Adipocyte (in vitro differentiated cells): Measurements from ENCODE around the gene PDE4D.

Experiments
- DNase-seq: peaks from one replicate; pipeline ENCODE4 v3.0.0-alpha.2; 2015; ENCODE audit warnings: low read depth
- H3K27me3 ChIP-seq: replicated peaks from 2 replicates; pipeline ENCODE4 v1.7.0; 2013; ENCODE audit warnings: mild to moderate bottlenecking, low read length, moderate library complexity; ENCODE audit not compliant: control insufficient read depth, insufficient read depth
- H3K36me3 ChIP-seq: 2 replicates; pipeline ENCODE4 v1.7.0; 2013; ENCODE audit warnings: low read length, mild to moderate bottlenecking, moderate library complexity; ENCODE audit not compliant: control insufficient read depth, insufficient read depth, severe bottlenecking
- H3K4me1 ChIP-seq: 2 replicates; pipeline ENCODE4 v1.7.0; 2013; ENCODE audit warnings: mild to moderate bottlenecking, low read length, moderate library complexity; ENCODE audit not compliant: control insufficient read depth, insufficient read depth
- H3K4me3 ChIP-seq: 2 replicates; pipeline ENCODE4 v1.7.0; 2013; ENCODE audit warnings: mild to moderate bottlenecking, low read length, moderate library complexity
- H3K9ac ChIP-seq: 2 replicates; pipeline ENCODE4 v1.7.0; 2013; ENCODE audit warnings: mild to moderate bottlenecking, low read length, moderate library complexity
- H3K9me3 ChIP-seq: 2 replicates; pipeline ENCODE4 v1.7.0; 2013; ENCODE audit warnings: mild to moderate bottlenecking, low read length, moderate library complexity; ENCODE audit not compliant: control insufficient read depth

Gene PDE4D

DNA sequence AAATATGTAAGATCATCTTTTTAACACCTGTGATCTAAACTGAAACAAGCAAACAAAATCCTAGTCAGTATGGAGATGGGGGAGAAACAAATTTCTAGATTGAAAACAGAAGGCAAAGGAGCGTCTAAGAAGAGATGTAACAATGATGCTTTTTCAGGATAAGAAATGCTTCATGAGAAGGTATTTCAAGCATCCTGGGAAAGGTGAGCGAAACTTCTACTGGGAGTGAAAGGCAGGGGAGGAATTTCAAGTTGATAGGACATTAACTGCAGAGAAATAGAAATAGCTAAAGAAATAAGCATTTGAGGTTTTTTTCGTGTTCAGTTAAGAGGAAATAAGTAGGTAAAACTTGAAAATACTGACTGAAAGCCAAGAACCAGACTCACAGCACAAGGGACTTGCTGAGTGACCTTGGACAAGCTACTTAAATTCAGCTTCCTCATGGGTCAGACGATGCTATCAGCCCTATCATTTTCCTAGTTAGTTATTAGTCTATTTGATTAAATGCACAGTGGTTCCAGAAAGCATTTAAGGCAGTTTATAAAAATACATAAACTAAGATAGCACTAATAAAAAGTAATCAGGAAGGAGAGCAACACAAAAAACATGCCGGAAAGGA, 406.3 kb downstream of the PDE4D start:
- no peak overlapping the region for H3K4me3 ChIP-seq
- H3K9me3 ChIP-seq, result no peaks in the 10 kb centered on the region
- peaks cover 14% of the 10 kb centered on the region for H3K4me1 ChIP-seq
- H3K9ac ChIP-seq, result no peak overlapping the region
- H3K27me3 ChIP-seq, result peaks cover 7% of the 10 kb centered on the region
- H3K36me3 ChIP-seq, result no peaks in the 10 kb centered on the region
- DNase-seq, result no peak

- DNase-seq, result no peak
- Histone ChIP-seq H3K9me3 (no peaks in the 10 kb centered on the region), H3K9ac (no peak overlapping the region), H3K4me1 (peaks cover 14% of the 10 kb centered on the region), H3K4me3 (no peak overlapping the region), H3K36me3 (no peaks in the 10 kb centered on the region), H3K27me3 (peaks cover 7% of the 10 kb centered on the region)
Measured at GRCh38 chr5:59486508-59486907, 407.0 kb downstream of the PDE4D start.

DNA sequence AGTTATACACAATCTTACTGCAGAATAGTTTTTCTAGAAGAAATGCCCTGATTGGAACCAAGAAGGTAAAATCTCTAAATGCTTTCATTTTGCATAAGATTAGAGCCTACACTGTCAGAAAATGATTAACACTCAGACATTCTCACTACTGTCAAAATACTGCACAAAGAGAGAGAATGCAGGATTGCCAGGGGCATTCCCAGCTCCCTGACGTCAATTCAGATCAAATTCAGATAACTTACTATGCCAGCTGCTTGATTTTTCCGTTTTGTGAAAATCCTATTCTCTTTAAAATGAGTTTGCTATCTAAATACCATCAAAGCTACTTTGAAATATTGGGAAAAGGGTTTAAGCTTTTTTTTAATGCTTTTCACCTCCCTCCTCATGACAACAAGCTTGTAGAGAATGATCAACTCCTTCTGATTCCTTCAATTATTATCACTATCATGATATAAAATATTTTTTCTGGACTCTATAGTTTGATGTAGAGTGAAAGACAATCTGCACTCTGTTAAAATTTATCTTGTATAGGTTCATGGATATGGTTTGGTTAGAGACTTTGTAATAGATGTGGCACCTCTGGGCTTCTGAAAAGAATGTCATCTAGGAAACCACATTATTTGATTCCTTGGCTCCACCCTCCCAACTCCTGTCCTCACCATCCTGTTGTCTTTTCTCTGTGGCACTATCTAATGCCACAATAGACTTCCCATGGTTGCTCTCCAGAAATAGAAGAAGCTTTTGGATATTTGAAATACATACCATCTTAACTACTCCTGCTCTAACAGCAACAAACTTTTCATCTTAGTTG, 407.7 kb downstream of the PDE4D start:
- Histone ChIP-seq H3K9ac (no peak overlapping the region), H3K27me3 (peaks cover 7% of the 10 kb centered on the region), H3K4me1 (peaks cover 14% of the 10 kb centered on the region), H3K9me3 (no peaks in the 10 kb centered on the region), H3K36me3 (no peaks in the 10 kb centered on the region), H3K4me3 (no peak overlapping the region)
- DNase-seq, result peak; percentile 36

DNA sequence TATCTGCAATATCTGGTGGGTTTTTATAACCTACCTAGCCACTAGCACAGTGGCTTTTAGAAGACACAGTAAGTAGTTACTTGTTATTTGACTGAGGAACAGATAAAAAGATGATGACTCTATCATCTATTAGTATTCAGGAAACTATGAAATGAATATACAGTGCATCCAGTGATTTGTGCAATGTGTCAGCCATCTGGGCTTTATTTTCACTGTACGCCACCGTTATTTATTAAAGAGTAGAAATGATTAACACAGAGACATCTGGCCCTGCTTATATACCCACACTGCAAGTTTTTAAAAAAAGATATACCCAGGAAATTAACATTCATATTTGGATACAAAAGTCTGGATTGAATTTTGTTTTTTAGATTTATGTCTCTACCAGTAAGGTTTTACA, 408.4 kb downstream of the PDE4D start:
- no peaks in the 10 kb centered on the region for H3K36me3 ChIP-seq
- H3K9ac ChIP-seq, result no peak overlapping the region
- peaks cover 14% of the 10 kb centered on the region for H3K4me1 ChIP-seq
- no peak for DNase-seq
- peaks cover 7% of the 10 kb centered on the region for H3K27me3 ChIP-seq
- H3K4me3 ChIP-seq, result no peak overlapping the region
- H3K9me3 ChIP-seq, result no peaks in the 10 kb centered on the region

DNA sequence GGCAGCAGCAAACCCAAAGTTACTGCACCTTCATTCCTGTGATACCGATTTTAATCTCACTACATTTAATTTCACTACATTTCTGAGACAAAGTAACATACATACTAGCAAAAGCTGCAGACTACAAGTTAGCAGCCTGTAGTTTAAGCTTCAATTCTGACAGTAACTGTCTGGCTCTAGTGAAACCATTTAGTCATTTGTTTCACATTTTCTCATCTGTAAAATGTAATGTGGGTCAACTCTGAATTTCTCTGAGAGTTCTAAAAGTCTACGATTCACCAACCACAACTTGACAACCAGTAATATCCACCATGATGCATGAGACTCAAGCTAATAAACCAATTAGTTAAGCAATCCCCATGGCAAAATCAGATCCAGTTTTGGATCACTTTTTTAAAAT, 408.9 kb downstream of the PDE4D start:
- Histone ChIP-seq H3K27me3 (peaks cover 7% of the 10 kb centered on the region), H3K4me3 (no peak overlapping the region), H3K4me1 (peaks cover 12% of the 10 kb centered on the region), H3K36me3 (no peaks in the 10 kb centered on the region), H3K9me3 (no peaks in the 10 kb centered on the region), H3K9ac (no peak overlapping the region)
- DNase-seq, result no peak

DNA sequence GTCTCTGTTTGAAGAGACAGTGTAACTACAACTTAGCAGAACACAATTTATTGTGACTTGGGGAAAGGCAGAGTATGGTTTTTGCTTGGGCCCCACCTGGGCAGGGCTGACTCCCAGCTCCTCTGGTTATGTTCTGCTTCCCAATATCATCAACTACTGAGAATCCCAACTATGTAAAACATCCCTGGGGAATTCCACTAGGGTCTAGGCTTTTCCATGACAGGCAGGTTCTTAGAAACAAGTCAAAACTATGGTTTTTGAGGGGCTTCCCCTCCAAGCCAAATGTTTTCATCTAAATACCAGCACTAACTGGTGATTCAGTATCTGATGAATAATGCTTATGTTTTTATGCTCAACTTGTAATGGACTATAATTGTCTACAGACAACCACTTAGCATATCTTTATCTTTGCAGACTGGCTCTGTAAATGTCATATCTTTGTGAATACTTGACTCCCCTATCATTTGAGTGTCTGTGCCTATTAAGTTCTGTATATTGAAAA, 409.5 kb downstream of the PDE4D start:
- Histone ChIP-seq H3K9ac (no peak overlapping the region), H3K4me1 (peaks cover 13% of the 10 kb centered on the region)

DNA sequence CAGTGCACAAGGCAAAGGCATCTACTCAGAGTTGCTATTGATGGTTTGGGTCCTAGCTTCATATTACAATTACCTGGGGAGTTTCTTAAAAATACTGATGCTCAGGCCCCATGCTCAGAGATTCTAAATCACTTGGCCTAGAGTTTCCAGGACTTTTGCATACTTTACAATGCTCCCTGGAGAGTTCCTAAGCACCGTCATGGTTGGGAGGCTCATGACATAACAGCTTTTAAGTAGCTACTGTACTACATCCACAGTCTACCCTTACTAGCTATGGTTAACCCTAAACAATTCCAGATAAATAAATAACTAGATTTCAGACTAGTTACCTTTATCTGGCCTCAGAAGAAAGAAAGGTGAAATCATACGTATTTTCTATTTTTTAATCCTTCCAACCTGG, 414.4 kb downstream of the PDE4D start:
- Histone ChIP-seq H3K27me3 (no peaks in the 10 kb centered on the region), H3K4me1 (peaks cover 9% of the 10 kb centered on the region), H3K9me3 (no peaks in the 10 kb centered on the region), H3K4me3 (no peak overlapping the region), H3K36me3 (no peaks in the 10 kb centered on the region), H3K9ac (no peak overlapping the region)
- no peak for DNase-seq

More for the DNA sequence above, 409.5 kb downstream of the PDE4D start:
- no peak for DNase-seq
- Histone ChIP-seq H3K36me3 (no peaks in the 10 kb centered on the region), H3K4me3 (no peak overlapping the region), H3K9me3 (no peaks in the 10 kb centered on the region), H3K27me3 (peaks cover 7% of the 10 kb centered on the region)

DNA sequence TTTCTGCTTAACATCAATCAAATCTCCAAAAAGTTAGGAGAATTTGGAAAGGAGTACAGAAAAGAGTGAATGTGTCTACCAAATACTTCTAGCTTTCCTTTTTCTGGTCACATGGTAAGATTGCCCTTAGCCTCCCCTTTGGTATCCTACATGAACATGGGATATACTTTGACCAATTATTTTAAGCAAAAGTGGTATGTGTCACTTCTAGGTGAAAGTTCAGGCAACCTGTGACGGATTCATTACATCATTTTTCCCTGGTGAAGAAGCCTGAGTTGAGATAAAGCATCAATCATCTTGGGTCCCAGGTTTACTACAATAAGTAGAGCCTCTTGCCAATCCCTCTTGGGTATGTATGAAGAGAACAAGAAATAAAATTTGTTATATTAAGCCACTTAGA, 419.2 kb downstream of the PDE4D start:
- DNase-seq, result no peak
- H3K4me3 ChIP-seq, result no peak overlapping the region
- H3K27me3 ChIP-seq, result no peaks in the 10 kb centered on the region
- H3K36me3 ChIP-seq, result no peaks in the 10 kb centered on the region
- H3K9me3 ChIP-seq, result peaks cover 15% of the 10 kb centered on the region
- no peak overlapping the region for H3K9ac ChIP-seq
- H3K4me1 ChIP-seq, result peaks cover 2% of the 10 kb centered on the region

- no peak overlapping the region for H3K4me3 ChIP-seq
- no peak for DNase-seq
- H3K27me3 ChIP-seq, result no peaks in the 10 kb centered on the region
- H3K9me3 ChIP-seq, result peaks cover 15% of the 10 kb centered on the region
- H3K36me3 ChIP-seq, result no peaks in the 10 kb centered on the region
- H3K9ac ChIP-seq, result no peak overlapping the region
- H3K4me1 ChIP-seq, result no peaks in the 10 kb centered on the region
Measured at GRCh38 chr5:59473611-59474010, 419.9 kb downstream of the PDE4D start.

GRCh38 chr5:59471463-59471862, 422.1 kb downstream of the PDE4D start:
- Histone ChIP-seq H3K36me3 (no peaks in the 10 kb centered on the region), H3K27me3 (no peaks in the 10 kb centered on the region), H3K9ac (no peak overlapping the region), H3K4me1 (no peaks in the 10 kb centered on the region), H3K4me3 (no peak overlapping the region), H3K9me3 (peaks cover 15% of the 10 kb centered on the region)
- no peak for DNase-seq

GRCh38 chr5:59467969-59468368, 425.6 kb downstream of the PDE4D start:
- no peaks in the 10 kb centered on the region for H3K27me3 ChIP-seq
- no peak for DNase-seq
- no peak overlapping the region for H3K9ac ChIP-seq
- peaks cover 15% of the 10 kb centered on the region for H3K9me3 ChIP-seq
- H3K4me3 ChIP-seq, result no peak overlapping the region
- H3K4me1 ChIP-seq, result no peaks in the 10 kb centered on the region
- H3K36me3 ChIP-seq, result no peaks in the 10 kb centered on the region
